Measurements from ENCODE around the gene RFTN2. TPM values are rescaled to one million over a fixed set of nuclear protein-coding genes. Genes with fewer than 3 reads are reported as not detected.

Gene RFTN2
- total and polyA plus RNA-seq, 2 experiments from 2014 or later, result 0.42 to 2.1 TPM

DNA sequence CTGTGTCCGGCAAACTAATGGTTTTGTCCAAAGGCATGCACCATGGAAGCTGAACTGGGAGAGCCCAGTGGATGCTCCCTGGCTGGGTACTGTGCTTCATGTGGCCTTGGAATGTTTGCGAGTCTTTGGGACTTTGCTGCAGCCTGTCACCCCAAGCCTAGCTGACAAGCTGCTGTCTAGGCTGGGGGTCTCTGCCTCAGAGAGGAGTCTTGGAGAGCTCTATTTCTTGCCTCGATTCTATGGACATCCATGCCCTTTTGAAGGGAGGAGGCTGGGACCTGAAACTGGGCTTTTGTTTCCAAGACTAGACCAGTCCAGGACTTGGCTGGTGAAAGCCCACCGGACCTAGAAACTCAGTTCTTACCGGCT, 31.4 kb upstream of the RFTN2 start:
- peaks cover 14% of the 10 kb centered on the region for H3K27me3 Mint-ChIP-seq (ENCODE audit: insufficient read depth, low read depth, poor library complexity)
- peak overlapping the region; percentile 92 for H3K4me3 Mint-ChIP-seq
- H3K9me3 Mint-ChIP-seq, result no peaks in the 10 kb centered on the region; the same call in 2 of the 3 replicates
- peaks cover 24% of the 10 kb centered on the region for H3K4me1 ChIP-seq (ENCODE audit: insufficient read depth)
- no peaks in the 10 kb centered on the region for H3K9me2 ChIP-seq (ENCODE audit: insufficient read depth)
- DNase-seq (ENCODE audit: low spot score) (no peak), ATAC-seq (peak; percentile 8)
- H3K4me2 ChIP-seq, result peak overlapping the region; percentile 75
- peaks cover 33% of the 10 kb centered on the region for H4K20me1 ChIP-seq (replicated peaks; ENCODE audit: insufficient read depth)
- H3K27ac ChIP-seq (ENCODE audit: low read depth), result no peak overlapping the region
- no peaks in the 10 kb centered on the region for H3F3A ChIP-seq (replicated peaks; ENCODE audit: low read depth)
- H3K4me3 ChIP-seq, result peak overlapping the region; percentile 81
- TF ChIP-seq EZH2 (IDR thresholded peaks at IDR 0.05; ENCODE audit: low read depth, unreplicated experiment), result no peak
- TF ChIP-seq JUNB (IDR thresholded peaks at IDR 0.05; ENCODE audit: unreplicated experiment), result no peak
- TF ChIP-seq STAT1 (IDR thresholded peaks at IDR 0.05; ENCODE audit: unreplicated experiment), result no peak
- no peak for TF ChIP-seq CREB1 (CRISPR knock-in tag; IDR thresholded peaks at IDR 0.05; ENCODE audit: low read depth)
- no peaks in the 10 kb centered on the region for H3K27me3 ChIP-seq (ENCODE audit: insufficient read depth)
- peaks cover 6% of the 10 kb centered on the region; the same call in 1 of the 2 replicates for H3K36me3 ChIP-seq (ENCODE audit: insufficient read depth)
- no peak overlapping the region for H2AFZ ChIP-seq
- H3K79me2 ChIP-seq (replicated peaks; ENCODE audit: insufficient read depth), result peaks cover 66% of the 10 kb centered on the region
- H3K36me3 Mint-ChIP-seq (ENCODE audit: low read depth), result peaks cover 40% of the 10 kb centered on the region
- H3K4me1 Mint-ChIP-seq, result peaks cover 28% of the 10 kb centered on the region
- no peak overlapping the region for H3K27ac Mint-ChIP-seq

DNA sequence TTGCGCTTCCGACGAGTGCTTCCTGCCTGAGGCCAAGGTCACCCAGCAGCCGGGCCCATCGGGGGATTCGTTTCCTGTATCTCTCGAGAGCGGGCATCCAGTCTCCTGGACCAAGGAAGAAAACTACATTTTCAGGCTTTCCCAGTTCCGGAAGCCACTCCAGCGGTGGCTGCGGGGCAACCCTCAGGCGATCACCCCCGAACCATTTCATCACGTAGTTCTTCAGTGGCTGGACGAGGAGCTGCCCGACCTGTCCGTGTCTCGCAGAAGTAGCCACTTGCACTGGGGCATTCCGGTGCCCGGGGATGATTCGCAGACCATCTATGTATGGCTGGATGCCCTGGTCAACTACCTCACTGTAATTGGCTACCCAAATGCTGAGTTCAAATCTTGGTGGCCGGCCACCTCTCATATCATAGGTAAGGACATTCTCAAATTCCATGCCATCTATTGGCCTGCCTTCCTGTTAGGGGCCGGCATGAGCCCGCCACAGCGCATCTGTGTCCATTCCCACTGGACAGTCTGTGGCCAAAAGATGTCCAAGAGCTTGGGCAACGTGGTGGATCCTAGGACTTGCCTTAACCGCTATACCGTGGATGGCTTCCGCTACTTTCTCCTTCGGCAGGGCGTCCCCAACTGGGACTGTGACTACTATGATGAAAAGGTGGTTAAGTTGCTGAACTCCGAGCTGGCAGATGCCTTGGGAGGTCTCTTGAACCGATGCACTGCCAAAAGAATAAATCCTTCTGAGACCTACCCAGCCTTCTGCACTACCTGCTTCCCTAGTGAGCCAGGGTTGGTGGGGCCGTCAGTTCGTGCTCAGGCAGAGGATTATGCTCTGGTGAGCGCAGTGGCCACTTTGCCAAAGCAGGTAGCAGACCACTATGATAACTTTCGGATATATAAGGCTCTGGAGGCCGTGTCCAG, 30.8 kb upstream of the RFTN2 start:
- Histone ChIP-seq H3K9me2 (ENCODE audit: insufficient read depth) (no peaks in the 10 kb centered on the region), H4K20me1 (replicated peaks; ENCODE audit: insufficient read depth) (peaks cover 33% of the 10 kb centered on the region), H3K4me2 (peak overlapping the region; percentile 75), H3K4me3 (peak overlapping the region; percentile 81), H3K27ac (ENCODE audit: low read depth) (no peak overlapping the region), H2AFZ (no peak overlapping the region), H3K4me1 (ENCODE audit: insufficient read depth) (peaks cover 24% of the 10 kb centered on the region), H3K36me3 (ENCODE audit: insufficient read depth) (no peaks in the 10 kb centered on the region), H3F3A (replicated peaks; ENCODE audit: low read depth) (no peaks in the 10 kb centered on the region), H3K27me3 (ENCODE audit: insufficient read depth) (no peaks in the 10 kb centered on the region), H3K79me2 (replicated peaks; ENCODE audit: insufficient read depth) (peaks cover 59% of the 10 kb centered on the region)
- Mint-ChIP-seq H3K36me3 (ENCODE audit: low read depth) (peaks cover 35% of the 10 kb centered on the region), H3K27me3 (ENCODE audit: insufficient read depth, low read depth, poor library complexity) (peaks cover 14% of the 10 kb centered on the region), H3K9me3 (no peaks in the 10 kb centered on the region; the same call in 2 of the 3 replicates), H3K4me3 (peak overlapping the region; percentile 92), H3K4me1 (peaks cover 28% of the 10 kb centered on the region), H3K27ac (peak overlapping the region; percentile 73; the same call in 1 of the 2 replicates)
- ATAC-seq, result peak; percentile 11
- no peak for DNase-seq (ENCODE audit: low spot score)
- TF ChIP-seq, protein P1, sequence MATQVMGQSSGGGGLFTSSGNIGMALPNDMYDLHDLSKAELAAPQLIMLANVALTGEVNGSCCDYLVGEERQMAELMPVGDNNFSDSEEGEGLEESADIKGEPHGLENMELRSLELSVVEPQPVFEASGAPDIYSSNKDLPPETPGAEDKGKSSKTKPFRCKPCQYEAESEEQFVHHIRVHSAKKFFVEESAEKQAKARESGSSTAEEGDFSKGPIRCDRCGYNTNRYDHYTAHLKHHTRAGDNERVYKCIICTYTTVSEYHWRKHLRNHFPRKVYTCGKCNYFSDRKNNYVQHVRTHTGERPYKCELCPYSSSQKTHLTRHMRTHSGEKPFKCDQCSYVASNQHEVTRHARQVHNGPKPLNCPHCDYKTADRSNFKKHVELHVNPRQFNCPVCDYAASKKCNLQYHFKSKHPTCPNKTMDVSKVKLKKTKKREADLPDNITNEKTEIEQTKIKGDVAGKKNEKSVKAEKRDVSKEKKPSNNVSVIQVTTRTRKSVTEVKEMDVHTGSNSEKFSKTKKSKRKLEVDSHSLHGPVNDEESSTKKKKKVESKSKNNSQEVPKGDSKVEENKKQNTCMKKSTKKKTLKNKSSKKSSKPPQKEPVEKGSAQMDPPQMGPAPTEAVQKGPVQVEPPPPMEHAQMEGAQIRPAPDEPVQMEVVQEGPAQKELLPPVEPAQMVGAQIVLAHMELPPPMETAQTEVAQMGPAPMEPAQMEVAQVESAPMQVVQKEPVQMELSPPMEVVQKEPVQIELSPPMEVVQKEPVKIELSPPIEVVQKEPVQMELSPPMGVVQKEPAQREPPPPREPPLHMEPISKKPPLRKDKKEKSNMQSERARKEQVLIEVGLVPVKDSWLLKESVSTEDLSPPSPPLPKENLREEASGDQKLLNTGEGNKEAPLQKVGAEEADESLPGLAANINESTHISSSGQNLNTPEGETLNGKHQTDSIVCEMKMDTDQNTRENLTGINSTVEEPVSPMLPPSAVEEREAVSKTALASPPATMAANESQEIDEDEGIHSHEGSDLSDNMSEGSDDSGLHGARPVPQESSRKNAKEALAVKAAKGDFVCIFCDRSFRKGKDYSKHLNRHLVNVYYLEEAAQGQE (IDR thresholded peaks at IDR 0.05; ENCODE audit: unreplicated experiment), result no peak
- TF ChIP-seq, protein P2, sequence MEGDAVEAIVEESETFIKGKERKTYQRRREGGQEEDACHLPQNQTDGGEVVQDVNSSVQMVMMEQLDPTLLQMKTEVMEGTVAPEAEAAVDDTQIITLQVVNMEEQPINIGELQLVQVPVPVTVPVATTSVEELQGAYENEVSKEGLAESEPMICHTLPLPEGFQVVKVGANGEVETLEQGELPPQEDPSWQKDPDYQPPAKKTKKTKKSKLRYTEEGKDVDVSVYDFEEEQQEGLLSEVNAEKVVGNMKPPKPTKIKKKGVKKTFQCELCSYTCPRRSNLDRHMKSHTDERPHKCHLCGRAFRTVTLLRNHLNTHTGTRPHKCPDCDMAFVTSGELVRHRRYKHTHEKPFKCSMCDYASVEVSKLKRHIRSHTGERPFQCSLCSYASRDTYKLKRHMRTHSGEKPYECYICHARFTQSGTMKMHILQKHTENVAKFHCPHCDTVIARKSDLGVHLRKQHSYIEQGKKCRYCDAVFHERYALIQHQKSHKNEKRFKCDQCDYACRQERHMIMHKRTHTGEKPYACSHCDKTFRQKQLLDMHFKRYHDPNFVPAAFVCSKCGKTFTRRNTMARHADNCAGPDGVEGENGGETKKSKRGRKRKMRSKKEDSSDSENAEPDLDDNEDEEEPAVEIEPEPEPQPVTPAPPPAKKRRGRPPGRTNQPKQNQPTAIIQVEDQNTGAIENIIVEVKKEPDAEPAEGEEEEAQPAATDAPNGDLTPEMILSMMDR (conservative IDR thresholded peaks at IDR 0.05; ENCODE audit: low read depth in 2 of 2), result no peak
- TF ChIP-seq STAT1 (IDR thresholded peaks at IDR 0.05; ENCODE audit: unreplicated experiment) (no peak), ZNF114 (CRISPR knock-in tag; IDR thresholded peaks at IDR 0.05) (no peak), NANOG (IDR thresholded peaks at IDR 0.05; ENCODE audit: borderline replicate concordance) (no peak), EZH2 (IDR thresholded peaks at IDR 0.05; ENCODE audit: low read depth, unreplicated experiment) (no peak), JUNB (IDR thresholded peaks at IDR 0.05; ENCODE audit: unreplicated experiment) (no peak)
- TF ChIP-seq, protein P3, sequence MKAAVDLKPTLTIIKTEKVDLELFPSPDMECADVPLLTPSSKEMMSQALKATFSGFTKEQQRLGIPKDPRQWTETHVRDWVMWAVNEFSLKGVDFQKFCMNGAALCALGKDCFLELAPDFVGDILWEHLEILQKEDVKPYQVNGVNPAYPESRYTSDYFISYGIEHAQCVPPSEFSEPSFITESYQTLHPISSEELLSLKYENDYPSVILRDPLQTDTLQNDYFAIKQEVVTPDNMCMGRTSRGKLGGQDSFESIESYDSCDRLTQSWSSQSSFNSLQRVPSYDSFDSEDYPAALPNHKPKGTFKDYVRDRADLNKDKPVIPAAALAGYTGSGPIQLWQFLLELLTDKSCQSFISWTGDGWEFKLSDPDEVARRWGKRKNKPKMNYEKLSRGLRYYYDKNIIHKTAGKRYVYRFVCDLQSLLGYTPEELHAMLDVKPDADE (IDR thresholded peaks at IDR 0.05), result no peak

Measured in GM23338 (cell line).